ENCODE measurements around the gene SFXN5. TPM values are rescaled to one million over a fixed set of nuclear protein-coding genes. Genes with fewer than 3 reads are reported as not detected.

Gene SFXN5
- polyA plus RNA-seq, 1 donor from 2014 or later = 5.8 TPM

- no peaks in the 10 kb centered on the region for H3K27me3 ChIP-seq (ENCODE audit: insufficient read depth, low read depth, low read length)
- H4K20me1 ChIP-seq (ENCODE audit: insufficient read depth) = no peaks in the 10 kb centered on the region
- no peak overlapping the region for H3K9ac ChIP-seq (ENCODE audit: low read length)
- TF ChIP-seq TAF1 (IDR thresholded peaks at IDR 0.05; ENCODE audit: low read depth) (no peak), MXI1 (conservative IDR thresholded peaks at IDR 0.05; ENCODE audit: poor library complexity, severe bottlenecking) (no peak)
- no peak overlapping the region for H3K4me2 ChIP-seq (ENCODE audit: low read length)
- H3F3A ChIP-seq (ENCODE audit: insufficient read depth, low read length, poor library complexity, severe bottlenecking) = no peaks in the 10 kb centered on the region
- no peak overlapping the region for H3K4me3 ChIP-seq (ENCODE audit: low read length)
- H3K27ac ChIP-seq (ENCODE audit: low read length) = no peak overlapping the region
- no peaks in the 10 kb centered on the region for H3K9me2 ChIP-seq (ENCODE audit: insufficient read depth, low read length)
- no peaks in the 10 kb centered on the region for H3K36me3 ChIP-seq (ENCODE audit: insufficient read depth, low read length)
- H3K9me3 ChIP-seq (ENCODE audit: low read length) = no peaks in the 10 kb centered on the region
- no peak overlapping the region for H2AFZ ChIP-seq (ENCODE audit: low read depth, low read length)
- no peaks in the 10 kb centered on the region for H3K79me2 ChIP-seq (replicated peaks; ENCODE audit: insufficient read depth, low read length)
Observed at GRCh38 chr2:72943540-72944395, 127.7 kb downstream of the SFXN5 start.

DNA sequence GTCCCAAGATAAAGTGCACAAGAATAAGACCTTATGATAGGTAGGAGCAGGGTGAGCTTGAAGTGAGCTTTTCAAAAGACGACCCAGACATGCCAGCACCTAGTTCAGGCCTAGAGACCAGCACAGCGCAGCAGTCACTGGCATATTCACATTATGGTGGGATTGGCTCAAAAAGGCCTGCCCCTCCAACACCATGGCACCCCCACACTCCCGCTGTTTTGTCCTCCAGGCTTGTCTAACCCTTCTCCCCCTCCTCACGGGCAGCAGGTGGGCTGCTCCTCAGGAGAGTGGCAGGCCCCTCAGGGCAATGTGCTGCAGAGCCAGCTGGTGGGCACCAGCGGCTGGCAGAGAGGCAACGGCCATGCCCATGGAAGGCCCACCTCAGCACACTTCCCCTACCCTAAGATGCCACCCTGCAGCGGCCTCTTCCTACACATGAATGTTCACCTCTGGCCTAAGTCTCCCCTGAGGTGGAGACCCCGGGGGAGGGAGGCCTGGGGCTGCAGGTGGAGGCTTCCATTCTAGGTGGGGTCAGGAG, 128.6 kb downstream of the SFXN5 start:
- no peak overlapping the region for H3K9ac ChIP-seq (ENCODE audit: low read length)
- H3K79me2 ChIP-seq (replicated peaks; ENCODE audit: insufficient read depth, low read length) = no peaks in the 10 kb centered on the region
- H3K9me3 ChIP-seq (ENCODE audit: low read length) = no peaks in the 10 kb centered on the region
- H3K4me2 ChIP-seq (ENCODE audit: low read length) = no peak overlapping the region
- no peak overlapping the region for H3K4me3 ChIP-seq (ENCODE audit: low read length)
- no peaks in the 10 kb centered on the region for H4K20me1 ChIP-seq (ENCODE audit: insufficient read depth)
- H2AFZ ChIP-seq (ENCODE audit: low read depth, low read length) = no peak overlapping the region
- H3K27ac ChIP-seq (ENCODE audit: low read length) = no peak overlapping the region
- no peaks in the 10 kb centered on the region for H3F3A ChIP-seq (ENCODE audit: insufficient read depth, low read length, poor library complexity, severe bottlenecking)
- no peak for TF ChIP-seq REST (IDR thresholded peaks at IDR 0.05; ENCODE audit: borderline replicate concordance)
- H3K27me3 ChIP-seq (ENCODE audit: insufficient read depth, low read depth, low read length) = no peaks in the 10 kb centered on the region
- H3K36me3 ChIP-seq (ENCODE audit: insufficient read depth, low read length) = no peaks in the 10 kb centered on the region
- H3K9me2 ChIP-seq (ENCODE audit: insufficient read depth, low read length) = no peaks in the 10 kb centered on the region

DNA sequence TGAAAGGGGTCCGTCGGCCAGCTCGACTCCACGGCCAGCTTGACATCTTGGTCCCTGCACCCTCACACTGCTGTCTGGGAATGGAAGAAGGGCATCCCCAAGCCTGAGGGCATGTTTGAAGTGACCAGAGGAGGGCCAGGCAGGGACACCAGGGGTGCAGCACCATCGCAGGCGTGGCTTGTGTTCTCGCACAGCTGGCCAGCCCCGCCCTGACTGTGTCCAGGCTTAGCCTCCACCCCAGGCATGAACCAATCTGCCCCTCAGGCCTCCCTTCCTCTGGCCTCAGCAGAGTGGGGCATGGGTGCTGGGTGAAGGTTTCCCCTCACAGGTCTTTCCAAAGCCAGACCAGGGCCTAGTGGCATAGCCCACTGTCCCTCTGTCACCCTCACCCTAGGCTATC, 129.2 kb downstream of the SFXN5 start:
- Histone ChIP-seq H2AFZ (ENCODE audit: low read depth, low read length) (no peak overlapping the region), H3K4me2 (ENCODE audit: low read length) (no peak overlapping the region), H3K9ac (ENCODE audit: low read length) (no peak overlapping the region), H3F3A (ENCODE audit: insufficient read depth, low read length, poor library complexity, severe bottlenecking) (no peaks in the 10 kb centered on the region), H3K27me3 (ENCODE audit: insufficient read depth, low read depth, low read length) (no peaks in the 10 kb centered on the region), H3K4me3 (ENCODE audit: low read length) (no peak overlapping the region), H3K9me2 (ENCODE audit: insufficient read depth, low read length) (no peaks in the 10 kb centered on the region), H3K9me3 (ENCODE audit: low read length) (no peaks in the 10 kb centered on the region), H3K27ac (ENCODE audit: low read length) (no peak overlapping the region), H3K79me2 (replicated peaks; ENCODE audit: insufficient read depth, low read length) (no peaks in the 10 kb centered on the region), H3K36me3 (ENCODE audit: insufficient read depth, low read length) (no peaks in the 10 kb centered on the region), H4K20me1 (ENCODE audit: insufficient read depth) (no peaks in the 10 kb centered on the region)
- TF ChIP-seq EZH2 (IDR thresholded peaks at IDR 0.05; ENCODE audit: borderline replicate concordance, insufficient read depth, low read length, poor library complexity, severe bottlenecking) = no peak
- TF ChIP-seq MXI1 (conservative IDR thresholded peaks at IDR 0.05; ENCODE audit: poor library complexity, severe bottlenecking) = no peak
- TF ChIP-seq REST (IDR thresholded peaks at IDR 0.05; ENCODE audit: borderline replicate concordance) = no peak
- TF ChIP-seq, protein P1, sequence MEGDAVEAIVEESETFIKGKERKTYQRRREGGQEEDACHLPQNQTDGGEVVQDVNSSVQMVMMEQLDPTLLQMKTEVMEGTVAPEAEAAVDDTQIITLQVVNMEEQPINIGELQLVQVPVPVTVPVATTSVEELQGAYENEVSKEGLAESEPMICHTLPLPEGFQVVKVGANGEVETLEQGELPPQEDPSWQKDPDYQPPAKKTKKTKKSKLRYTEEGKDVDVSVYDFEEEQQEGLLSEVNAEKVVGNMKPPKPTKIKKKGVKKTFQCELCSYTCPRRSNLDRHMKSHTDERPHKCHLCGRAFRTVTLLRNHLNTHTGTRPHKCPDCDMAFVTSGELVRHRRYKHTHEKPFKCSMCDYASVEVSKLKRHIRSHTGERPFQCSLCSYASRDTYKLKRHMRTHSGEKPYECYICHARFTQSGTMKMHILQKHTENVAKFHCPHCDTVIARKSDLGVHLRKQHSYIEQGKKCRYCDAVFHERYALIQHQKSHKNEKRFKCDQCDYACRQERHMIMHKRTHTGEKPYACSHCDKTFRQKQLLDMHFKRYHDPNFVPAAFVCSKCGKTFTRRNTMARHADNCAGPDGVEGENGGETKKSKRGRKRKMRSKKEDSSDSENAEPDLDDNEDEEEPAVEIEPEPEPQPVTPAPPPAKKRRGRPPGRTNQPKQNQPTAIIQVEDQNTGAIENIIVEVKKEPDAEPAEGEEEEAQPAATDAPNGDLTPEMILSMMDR (IDR thresholded peaks at IDR 0.05; ENCODE audit: poor library complexity, severe bottlenecking) = no peak
- no peak for TF ChIP-seq TAF1 (IDR thresholded peaks at IDR 0.05; ENCODE audit: low read depth)
- TF ChIP-seq POLR2AphosphoS5 (IDR thresholded peaks at IDR 0.05) = no peak
- TF ChIP-seq RAD21 (conservative IDR thresholded peaks at IDR 0.05) = no peak
- no peak for TF ChIP-seq EP300 (conservative IDR thresholded peaks at IDR 0.05; ENCODE audit: poor library complexity, severe bottlenecking)
- no peak for TF ChIP-seq SMC3 (conservative IDR thresholded peaks at IDR 0.05; ENCODE audit: poor library complexity)

Data from neural cell (in vitro differentiated cells).